ENCODE data around the gene WDR90. TPM values are rescaled to one million over a fixed set of nuclear protein-coding genes. Genes with fewer than 3 reads are reported as not detected.

The WDR90 gene
- polyA plus RNA-seq, 1 donor from 2014 or later = 32.1 TPM

- H3K27me3 ChIP-seq (ENCODE audit: insufficient read depth, low read depth, low read length) = no peaks in the 10 kb centered on the region
- H3K79me2 ChIP-seq (replicated peaks; ENCODE audit: insufficient read depth, low read length) = no peaks in the 10 kb centered on the region
- no peaks in the 10 kb centered on the region for H4K20me1 ChIP-seq (ENCODE audit: insufficient read depth)
- H3K27ac ChIP-seq (ENCODE audit: low read length) = no peak overlapping the region
- no peaks in the 10 kb centered on the region for H3F3A ChIP-seq (ENCODE audit: insufficient read depth, low read length, poor library complexity, severe bottlenecking)
- H3K4me3 ChIP-seq (ENCODE audit: low read length) = no peak overlapping the region
- no peaks in the 10 kb centered on the region for H3K36me3 ChIP-seq (ENCODE audit: insufficient read depth, low read length)
- no peak overlapping the region for H3K4me2 ChIP-seq (ENCODE audit: low read length)
- H3K9me2 ChIP-seq (ENCODE audit: insufficient read depth, low read length) = no peaks in the 10 kb centered on the region
- H2AFZ ChIP-seq (ENCODE audit: low read depth, low read length) = no peak overlapping the region
- no peak overlapping the region for H3K9ac ChIP-seq (ENCODE audit: low read length)
- TF ChIP-seq RAD21 (conservative IDR thresholded peaks at IDR 0.05) (no peak), MXI1 (conservative IDR thresholded peaks at IDR 0.05; ENCODE audit: poor library complexity, severe bottlenecking) (no peak), EZH2 (IDR thresholded peaks at IDR 0.05; ENCODE audit: borderline replicate concordance, insufficient read depth, low read length, poor library complexity, severe bottlenecking) (no peak), TAF1 (IDR thresholded peaks at IDR 0.05; ENCODE audit: low read depth) (no peak), EP300 (conservative IDR thresholded peaks at IDR 0.05; ENCODE audit: poor library complexity, severe bottlenecking) (no peak), SMC3 (conservative IDR thresholded peaks at IDR 0.05; ENCODE audit: poor library complexity) (no peak), POLR2AphosphoS5 (IDR thresholded peaks at IDR 0.05) (no peak)
- TF ChIP-seq, protein P1, sequence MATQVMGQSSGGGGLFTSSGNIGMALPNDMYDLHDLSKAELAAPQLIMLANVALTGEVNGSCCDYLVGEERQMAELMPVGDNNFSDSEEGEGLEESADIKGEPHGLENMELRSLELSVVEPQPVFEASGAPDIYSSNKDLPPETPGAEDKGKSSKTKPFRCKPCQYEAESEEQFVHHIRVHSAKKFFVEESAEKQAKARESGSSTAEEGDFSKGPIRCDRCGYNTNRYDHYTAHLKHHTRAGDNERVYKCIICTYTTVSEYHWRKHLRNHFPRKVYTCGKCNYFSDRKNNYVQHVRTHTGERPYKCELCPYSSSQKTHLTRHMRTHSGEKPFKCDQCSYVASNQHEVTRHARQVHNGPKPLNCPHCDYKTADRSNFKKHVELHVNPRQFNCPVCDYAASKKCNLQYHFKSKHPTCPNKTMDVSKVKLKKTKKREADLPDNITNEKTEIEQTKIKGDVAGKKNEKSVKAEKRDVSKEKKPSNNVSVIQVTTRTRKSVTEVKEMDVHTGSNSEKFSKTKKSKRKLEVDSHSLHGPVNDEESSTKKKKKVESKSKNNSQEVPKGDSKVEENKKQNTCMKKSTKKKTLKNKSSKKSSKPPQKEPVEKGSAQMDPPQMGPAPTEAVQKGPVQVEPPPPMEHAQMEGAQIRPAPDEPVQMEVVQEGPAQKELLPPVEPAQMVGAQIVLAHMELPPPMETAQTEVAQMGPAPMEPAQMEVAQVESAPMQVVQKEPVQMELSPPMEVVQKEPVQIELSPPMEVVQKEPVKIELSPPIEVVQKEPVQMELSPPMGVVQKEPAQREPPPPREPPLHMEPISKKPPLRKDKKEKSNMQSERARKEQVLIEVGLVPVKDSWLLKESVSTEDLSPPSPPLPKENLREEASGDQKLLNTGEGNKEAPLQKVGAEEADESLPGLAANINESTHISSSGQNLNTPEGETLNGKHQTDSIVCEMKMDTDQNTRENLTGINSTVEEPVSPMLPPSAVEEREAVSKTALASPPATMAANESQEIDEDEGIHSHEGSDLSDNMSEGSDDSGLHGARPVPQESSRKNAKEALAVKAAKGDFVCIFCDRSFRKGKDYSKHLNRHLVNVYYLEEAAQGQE (IDR thresholded peaks at IDR 0.05; ENCODE audit: borderline replicate concordance) = no peak
- TF ChIP-seq, protein P2, sequence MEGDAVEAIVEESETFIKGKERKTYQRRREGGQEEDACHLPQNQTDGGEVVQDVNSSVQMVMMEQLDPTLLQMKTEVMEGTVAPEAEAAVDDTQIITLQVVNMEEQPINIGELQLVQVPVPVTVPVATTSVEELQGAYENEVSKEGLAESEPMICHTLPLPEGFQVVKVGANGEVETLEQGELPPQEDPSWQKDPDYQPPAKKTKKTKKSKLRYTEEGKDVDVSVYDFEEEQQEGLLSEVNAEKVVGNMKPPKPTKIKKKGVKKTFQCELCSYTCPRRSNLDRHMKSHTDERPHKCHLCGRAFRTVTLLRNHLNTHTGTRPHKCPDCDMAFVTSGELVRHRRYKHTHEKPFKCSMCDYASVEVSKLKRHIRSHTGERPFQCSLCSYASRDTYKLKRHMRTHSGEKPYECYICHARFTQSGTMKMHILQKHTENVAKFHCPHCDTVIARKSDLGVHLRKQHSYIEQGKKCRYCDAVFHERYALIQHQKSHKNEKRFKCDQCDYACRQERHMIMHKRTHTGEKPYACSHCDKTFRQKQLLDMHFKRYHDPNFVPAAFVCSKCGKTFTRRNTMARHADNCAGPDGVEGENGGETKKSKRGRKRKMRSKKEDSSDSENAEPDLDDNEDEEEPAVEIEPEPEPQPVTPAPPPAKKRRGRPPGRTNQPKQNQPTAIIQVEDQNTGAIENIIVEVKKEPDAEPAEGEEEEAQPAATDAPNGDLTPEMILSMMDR (IDR thresholded peaks at IDR 0.05; ENCODE audit: poor library complexity, severe bottlenecking) = no peak
- H3K9me3 ChIP-seq (ENCODE audit: low read length) = no peaks in the 10 kb centered on the region
Observed at GRCh38 chr16:658679-659571, 9.8 kb downstream of the WDR90 start.

- Histone ChIP-seq H3K9me2 (ENCODE audit: insufficient read depth, low read length) (no peaks in the 10 kb centered on the region), H3K36me3 (ENCODE audit: insufficient read depth, low read length) (no peaks in the 10 kb centered on the region), H3F3A (ENCODE audit: insufficient read depth, low read length, poor library complexity, severe bottlenecking) (no peaks in the 10 kb centered on the region), H3K4me3 (ENCODE audit: low read length) (no peak overlapping the region), H3K27me3 (ENCODE audit: insufficient read depth, low read depth, low read length) (no peaks in the 10 kb centered on the region), H3K9ac (ENCODE audit: low read length) (no peak overlapping the region), H3K79me2 (replicated peaks; ENCODE audit: insufficient read depth, low read length) (no peaks in the 10 kb centered on the region), H4K20me1 (ENCODE audit: insufficient read depth) (no peaks in the 10 kb centered on the region), H3K27ac (ENCODE audit: low read length) (no peak overlapping the region), H2AFZ (ENCODE audit: low read depth, low read length) (no peak overlapping the region), H3K4me2 (ENCODE audit: low read length) (no peak overlapping the region), H3K9me3 (ENCODE audit: low read length) (no peaks in the 10 kb centered on the region)
- TF ChIP-seq SMC3 (conservative IDR thresholded peaks at IDR 0.05; ENCODE audit: poor library complexity) = no peak
Observed at GRCh38 chr16:659618-660017, 10.5 kb downstream of the WDR90 start.

Data from neural cell (in vitro differentiated cells).